Measurements from ENCODE around the gene AUTS2.

DNA sequence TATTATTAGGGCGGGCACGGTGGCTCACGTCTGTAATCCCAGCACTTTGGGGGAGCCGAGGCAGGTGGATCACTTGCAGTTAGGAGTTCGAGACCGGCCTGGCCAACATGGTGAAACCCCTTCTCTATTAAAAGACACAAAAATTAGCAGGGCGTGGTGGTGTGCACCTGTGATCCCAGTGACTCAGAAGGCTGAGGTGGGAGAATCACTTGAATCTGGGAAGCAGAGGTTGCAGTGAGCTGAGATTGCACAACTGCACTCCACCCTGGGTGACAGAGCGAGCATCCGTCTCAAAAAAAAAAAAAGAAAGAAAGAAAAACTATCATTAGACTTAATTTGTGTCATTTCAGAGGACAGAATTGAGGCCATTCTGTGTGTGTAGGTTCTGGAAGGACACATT, 780.9 kb downstream of the AUTS2 start:
- TF ChIP-seq POLR2AphosphoS5 (IDR thresholded peaks at IDR 0.05): no peak
- TF ChIP-seq, protein P1, sequence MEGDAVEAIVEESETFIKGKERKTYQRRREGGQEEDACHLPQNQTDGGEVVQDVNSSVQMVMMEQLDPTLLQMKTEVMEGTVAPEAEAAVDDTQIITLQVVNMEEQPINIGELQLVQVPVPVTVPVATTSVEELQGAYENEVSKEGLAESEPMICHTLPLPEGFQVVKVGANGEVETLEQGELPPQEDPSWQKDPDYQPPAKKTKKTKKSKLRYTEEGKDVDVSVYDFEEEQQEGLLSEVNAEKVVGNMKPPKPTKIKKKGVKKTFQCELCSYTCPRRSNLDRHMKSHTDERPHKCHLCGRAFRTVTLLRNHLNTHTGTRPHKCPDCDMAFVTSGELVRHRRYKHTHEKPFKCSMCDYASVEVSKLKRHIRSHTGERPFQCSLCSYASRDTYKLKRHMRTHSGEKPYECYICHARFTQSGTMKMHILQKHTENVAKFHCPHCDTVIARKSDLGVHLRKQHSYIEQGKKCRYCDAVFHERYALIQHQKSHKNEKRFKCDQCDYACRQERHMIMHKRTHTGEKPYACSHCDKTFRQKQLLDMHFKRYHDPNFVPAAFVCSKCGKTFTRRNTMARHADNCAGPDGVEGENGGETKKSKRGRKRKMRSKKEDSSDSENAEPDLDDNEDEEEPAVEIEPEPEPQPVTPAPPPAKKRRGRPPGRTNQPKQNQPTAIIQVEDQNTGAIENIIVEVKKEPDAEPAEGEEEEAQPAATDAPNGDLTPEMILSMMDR (IDR thresholded peaks at IDR 0.05; ENCODE audit: poor library complexity, severe bottlenecking): no peak
- no peak for TF ChIP-seq EP300 (conservative IDR thresholded peaks at IDR 0.05; ENCODE audit: poor library complexity, severe bottlenecking)
- no peak for TF ChIP-seq TAF1 (IDR thresholded peaks at IDR 0.05; ENCODE audit: low read depth)
- no peak for TF ChIP-seq SMC3 (conservative IDR thresholded peaks at IDR 0.05; ENCODE audit: poor library complexity)
- TF ChIP-seq, protein P2, sequence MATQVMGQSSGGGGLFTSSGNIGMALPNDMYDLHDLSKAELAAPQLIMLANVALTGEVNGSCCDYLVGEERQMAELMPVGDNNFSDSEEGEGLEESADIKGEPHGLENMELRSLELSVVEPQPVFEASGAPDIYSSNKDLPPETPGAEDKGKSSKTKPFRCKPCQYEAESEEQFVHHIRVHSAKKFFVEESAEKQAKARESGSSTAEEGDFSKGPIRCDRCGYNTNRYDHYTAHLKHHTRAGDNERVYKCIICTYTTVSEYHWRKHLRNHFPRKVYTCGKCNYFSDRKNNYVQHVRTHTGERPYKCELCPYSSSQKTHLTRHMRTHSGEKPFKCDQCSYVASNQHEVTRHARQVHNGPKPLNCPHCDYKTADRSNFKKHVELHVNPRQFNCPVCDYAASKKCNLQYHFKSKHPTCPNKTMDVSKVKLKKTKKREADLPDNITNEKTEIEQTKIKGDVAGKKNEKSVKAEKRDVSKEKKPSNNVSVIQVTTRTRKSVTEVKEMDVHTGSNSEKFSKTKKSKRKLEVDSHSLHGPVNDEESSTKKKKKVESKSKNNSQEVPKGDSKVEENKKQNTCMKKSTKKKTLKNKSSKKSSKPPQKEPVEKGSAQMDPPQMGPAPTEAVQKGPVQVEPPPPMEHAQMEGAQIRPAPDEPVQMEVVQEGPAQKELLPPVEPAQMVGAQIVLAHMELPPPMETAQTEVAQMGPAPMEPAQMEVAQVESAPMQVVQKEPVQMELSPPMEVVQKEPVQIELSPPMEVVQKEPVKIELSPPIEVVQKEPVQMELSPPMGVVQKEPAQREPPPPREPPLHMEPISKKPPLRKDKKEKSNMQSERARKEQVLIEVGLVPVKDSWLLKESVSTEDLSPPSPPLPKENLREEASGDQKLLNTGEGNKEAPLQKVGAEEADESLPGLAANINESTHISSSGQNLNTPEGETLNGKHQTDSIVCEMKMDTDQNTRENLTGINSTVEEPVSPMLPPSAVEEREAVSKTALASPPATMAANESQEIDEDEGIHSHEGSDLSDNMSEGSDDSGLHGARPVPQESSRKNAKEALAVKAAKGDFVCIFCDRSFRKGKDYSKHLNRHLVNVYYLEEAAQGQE (IDR thresholded peaks at IDR 0.05; ENCODE audit: borderline replicate concordance): no peak
- TF ChIP-seq RAD21 (conservative IDR thresholded peaks at IDR 0.05): no peak
- TF ChIP-seq EZH2 (IDR thresholded peaks at IDR 0.05; ENCODE audit: borderline replicate concordance, insufficient read depth, low read length, poor library complexity, severe bottlenecking): no peak
